Measurements from ENCODE around the gene GPR62.
A peak's percentile ranks its signal among the peaks of the same experiment; 100 is the strongest.

GPR62 gene

DNA sequence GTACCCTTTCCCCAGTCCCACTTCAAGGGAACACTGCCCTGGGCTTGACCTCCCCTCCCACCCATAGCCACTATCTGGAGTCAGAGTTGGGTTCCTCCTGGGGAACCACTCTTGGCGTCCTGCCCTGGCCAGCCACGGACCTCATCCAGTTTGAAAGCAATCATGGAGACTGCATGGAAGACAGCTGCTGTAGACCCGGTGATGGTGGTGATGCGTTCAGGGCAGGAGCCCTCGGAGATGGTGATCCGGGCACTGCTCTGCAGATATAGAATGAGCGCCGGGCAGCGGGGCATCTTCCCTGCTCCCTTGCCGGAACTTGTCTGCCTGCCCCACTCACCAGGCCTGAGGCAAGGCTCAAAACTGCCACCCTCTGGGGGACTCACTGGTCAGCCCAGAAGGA is 5.2 kb downstream of the GPR62 start:
- TF ChIP-seq, protein P1, sequence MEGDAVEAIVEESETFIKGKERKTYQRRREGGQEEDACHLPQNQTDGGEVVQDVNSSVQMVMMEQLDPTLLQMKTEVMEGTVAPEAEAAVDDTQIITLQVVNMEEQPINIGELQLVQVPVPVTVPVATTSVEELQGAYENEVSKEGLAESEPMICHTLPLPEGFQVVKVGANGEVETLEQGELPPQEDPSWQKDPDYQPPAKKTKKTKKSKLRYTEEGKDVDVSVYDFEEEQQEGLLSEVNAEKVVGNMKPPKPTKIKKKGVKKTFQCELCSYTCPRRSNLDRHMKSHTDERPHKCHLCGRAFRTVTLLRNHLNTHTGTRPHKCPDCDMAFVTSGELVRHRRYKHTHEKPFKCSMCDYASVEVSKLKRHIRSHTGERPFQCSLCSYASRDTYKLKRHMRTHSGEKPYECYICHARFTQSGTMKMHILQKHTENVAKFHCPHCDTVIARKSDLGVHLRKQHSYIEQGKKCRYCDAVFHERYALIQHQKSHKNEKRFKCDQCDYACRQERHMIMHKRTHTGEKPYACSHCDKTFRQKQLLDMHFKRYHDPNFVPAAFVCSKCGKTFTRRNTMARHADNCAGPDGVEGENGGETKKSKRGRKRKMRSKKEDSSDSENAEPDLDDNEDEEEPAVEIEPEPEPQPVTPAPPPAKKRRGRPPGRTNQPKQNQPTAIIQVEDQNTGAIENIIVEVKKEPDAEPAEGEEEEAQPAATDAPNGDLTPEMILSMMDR (IDR thresholded peaks at IDR 0.05; ENCODE audit: low read depth, low read length), result no peak
- no peak overlapping the region for H3K4me3 ChIP-seq (ENCODE audit: low read depth, low read length)

DNA sequence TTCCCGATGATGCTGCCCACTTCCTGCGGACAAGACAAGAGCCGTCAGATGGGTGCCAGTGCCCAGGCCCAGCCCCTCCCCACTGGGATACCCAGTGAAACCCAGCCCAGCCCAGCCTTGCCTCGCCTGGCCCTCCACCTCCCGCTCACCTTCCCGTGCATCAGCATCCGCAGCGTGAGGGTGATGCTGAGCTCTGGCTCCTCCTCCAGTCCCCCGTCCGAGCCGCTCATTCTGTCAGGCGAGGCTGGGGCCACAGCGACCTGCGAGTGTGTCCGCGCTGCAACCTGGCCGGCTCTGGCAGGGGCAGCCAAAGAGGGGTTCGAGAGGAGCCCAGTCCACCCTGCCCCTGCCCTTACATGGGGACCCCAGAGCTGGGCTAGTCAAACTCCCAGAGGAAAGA is 5.8 kb downstream of the GPR62 start:
- H3K4me3 ChIP-seq (ENCODE audit: low read depth, low read length), result no peak overlapping the region
- TF ChIP-seq, protein P1 (IDR thresholded peaks at IDR 0.05; ENCODE audit: low read depth, low read length), result no peak

DNA sequence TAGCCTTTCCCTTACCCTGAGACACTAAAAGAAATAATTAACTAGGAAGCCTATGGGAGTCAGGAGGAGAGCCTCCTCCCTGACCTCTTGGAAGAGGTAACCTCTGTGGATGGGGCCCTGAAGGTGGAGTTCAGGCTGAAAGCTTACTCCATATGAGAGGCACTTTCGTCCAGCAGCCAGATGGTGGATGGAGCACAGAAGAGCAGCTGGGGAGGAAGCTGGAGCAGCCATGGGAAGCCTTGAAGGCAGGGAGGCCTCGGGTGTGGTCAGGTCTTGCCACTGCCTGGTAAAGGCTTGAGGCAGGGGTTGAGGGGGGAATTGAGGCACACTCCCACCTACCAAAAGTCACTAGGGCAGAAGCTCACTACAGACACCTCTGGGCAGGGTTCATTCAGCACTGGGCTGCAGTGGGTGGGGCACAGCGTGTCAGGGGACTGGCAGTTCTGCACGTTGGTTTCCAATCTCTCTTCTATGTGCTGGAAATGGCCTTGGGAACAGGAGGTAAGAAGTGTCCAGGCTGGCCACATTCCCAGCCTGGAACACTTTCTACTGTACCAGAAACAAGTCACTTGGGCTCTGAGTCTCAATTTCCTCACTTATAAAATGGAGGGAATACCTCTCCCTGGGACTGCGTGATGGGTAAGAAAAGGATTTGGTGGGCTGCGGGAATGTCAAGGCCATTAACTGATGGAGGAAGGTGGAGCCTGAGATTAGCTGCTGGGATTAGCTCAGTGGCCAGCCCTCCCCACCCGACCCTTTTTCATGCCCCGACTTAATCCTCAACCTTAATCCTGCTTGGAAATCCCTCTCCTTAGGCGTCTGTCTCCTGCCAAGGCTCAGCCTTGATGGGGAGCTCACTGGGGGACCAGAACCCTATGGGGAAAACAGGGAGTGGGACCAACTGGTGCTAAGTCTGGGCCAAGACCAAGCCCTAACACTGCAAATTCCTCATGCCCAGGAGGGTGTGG is 6.7 kb downstream of the GPR62 start:
- H3K4me3 ChIP-seq (ENCODE audit: low read depth, low read length), result no peak overlapping the region
- TF ChIP-seq, protein P1 (IDR thresholded peaks at IDR 0.05; ENCODE audit: low read depth, low read length), result no peak

DNA sequence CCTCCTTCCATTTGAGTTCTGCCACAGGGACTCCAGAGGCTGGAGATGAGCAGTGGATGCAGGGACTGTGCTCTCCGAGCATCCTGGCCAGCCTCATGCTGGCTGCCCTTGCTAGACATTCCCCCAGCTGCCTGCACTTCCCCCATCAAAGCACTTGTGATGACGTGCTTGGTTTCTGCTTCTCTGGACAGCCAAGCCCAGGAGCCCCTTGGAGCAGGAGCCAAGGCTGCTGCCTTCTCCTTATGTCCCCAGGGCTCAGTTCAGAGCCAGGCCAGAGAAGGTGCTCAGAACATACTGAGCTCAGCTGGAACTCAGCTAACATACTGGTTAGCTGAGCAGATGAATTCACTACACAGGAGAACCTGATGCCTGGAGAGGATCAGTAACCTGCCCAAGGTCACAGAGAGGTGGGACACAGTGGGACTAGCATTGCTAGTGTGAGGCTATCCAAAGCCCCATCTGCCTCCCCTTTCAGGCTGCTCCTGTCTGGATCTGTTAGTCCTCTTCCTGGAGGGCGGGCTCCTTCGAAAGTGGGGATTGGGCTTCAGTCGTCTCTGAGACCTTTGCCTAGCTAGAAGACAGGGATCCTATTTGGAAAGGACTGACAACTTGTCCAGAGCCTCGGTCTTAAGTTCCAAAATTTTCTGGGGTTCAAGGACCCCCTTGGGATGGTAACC is 7.8 kb downstream of the GPR62 start:
- TF ChIP-seq, protein P1 (IDR thresholded peaks at IDR 0.05; ENCODE audit: low read depth, low read length), result no peak
- no peak overlapping the region for H3K4me3 ChIP-seq (ENCODE audit: low read depth, low read length)

DNA sequence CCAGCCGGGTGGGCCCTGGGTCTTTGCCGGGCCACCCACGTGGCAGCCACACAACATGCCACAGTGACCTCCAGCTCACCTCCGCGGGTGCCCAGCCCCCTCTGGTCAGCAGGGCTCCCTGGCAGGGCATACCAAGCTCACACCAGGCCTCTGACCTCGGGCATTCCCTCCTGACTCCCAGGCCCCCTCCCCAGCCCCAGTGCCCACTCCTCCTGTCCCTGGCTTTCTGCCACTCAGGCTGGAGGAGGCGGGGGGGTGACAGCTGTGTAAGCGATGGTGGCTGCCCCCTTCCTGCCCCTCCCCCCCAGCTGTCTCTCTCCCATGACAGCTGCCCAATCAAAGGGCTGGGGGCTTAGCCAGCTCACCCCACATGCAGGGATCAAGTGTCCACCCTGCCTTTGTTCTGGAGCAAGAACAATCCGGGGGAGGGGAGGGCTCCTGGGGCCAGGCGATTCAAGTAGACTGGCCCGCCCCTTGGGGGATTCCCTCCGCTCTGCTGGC is 8.8 kb downstream of the GPR62 start:
- H3K4me3 ChIP-seq (ENCODE audit: low read depth, low read length), result no peak overlapping the region
- TF ChIP-seq, protein P1 (IDR thresholded peaks at IDR 0.05; ENCODE audit: low read depth, low read length), result no peak

DNA sequence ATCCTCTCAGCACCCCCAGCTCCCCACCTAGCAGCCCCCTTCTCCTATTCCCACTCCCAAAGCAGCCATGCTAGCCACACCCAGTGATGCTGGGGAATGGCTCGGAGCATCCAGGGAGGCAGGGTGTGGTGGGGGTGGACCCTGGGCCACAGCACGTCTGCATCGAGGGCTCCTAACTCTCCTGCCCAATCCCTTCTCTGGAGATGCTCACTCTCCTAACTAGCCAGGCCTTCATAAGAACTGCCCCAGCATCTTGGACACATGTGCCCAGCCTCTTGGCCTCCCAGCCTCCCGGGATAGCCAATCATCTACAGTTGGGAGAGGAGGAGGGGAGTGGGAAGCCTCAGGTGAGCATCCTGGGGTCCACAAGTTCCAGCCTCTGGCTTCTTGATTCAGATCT is 9.3 kb downstream of the GPR62 start:
- no peak overlapping the region for H3K4me3 ChIP-seq (ENCODE audit: low read depth, low read length)
- TF ChIP-seq, protein P1 (IDR thresholded peaks at IDR 0.05; ENCODE audit: low read depth, low read length), result no peak

DNA sequence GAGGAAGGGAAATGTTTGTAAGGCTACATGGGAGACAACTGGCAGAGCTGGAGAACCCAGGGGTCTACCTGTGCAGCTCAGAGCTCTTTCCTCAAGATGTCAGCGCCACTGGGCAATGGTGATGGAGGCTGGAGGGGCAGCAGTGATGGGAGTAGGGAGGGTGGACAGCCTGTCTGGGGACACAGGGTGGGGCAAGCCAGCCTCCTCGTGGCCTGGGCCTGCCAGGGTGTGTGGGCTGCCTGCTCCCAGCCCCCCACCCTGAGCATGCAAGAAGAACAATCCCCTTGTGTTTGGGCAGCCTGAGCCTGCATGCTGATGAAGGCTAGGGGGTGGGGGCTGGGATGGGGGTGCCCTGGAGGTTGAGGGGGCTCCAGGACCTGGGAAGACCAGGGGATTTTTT is 10.8 kb downstream of the GPR62 start:
- peak overlapping the region; percentile 77 for H3K4me3 ChIP-seq (ENCODE audit: low read depth, low read length)
- TF ChIP-seq, protein P1 (IDR thresholded peaks at IDR 0.05; ENCODE audit: low read depth, low read length), result no peak
